Large intestine (tissue), 3 donors: ENCODE data around the gene FBXO42. TPM values are rescaled to one million over a fixed set of nuclear protein-coding genes. Genes with fewer than 3 reads are reported as not detected.

Experiments used
- DNase-seq, 2 donors: peaks; one replicate each; pipeline versions ENCODE4 v3.0.0 to v3.0.0-alpha.2; 2013
- H3K27ac ChIP-seq: one replicate; pipeline ENCODE4 v1.5.1; 2013; ENCODE audit warnings: low read length
- H3K27me3 ChIP-seq: 2 replicates; pipeline ENCODE4 v1.6.1; 2013; ENCODE audit warnings: low read length; ENCODE audit not compliant: control insufficient read depth, insufficient read depth
- H3K36me3 ChIP-seq: 2 replicates; pipeline ENCODE4 v1.6.1; 2013; ENCODE audit warnings: low read length; ENCODE audit not compliant: control insufficient read depth, insufficient read depth
- H3K4me1 ChIP-seq: one replicate; pipeline ENCODE4 v1.6.1; 2013; ENCODE audit warnings: low read length; ENCODE audit not compliant: control insufficient read depth, insufficient read depth
- H3K4me3 ChIP-seq: one replicate; pipeline ENCODE4 v1.5.1; 2013; ENCODE audit warnings: low read length
- H3K9me3 ChIP-seq: one replicate; pipeline ENCODE4 v1.6.1; 2013; ENCODE audit warnings: mild to moderate bottlenecking, low read depth, low read length, moderate library complexity; ENCODE audit not compliant: control insufficient read depth
- WGBS: methylation state at CpG from one replicate; pipeline ENCODE4 v1.1.5; 2013; ENCODE audit warnings: low lambda C conversion rate; ENCODE audit not compliant: insufficient coverage; 5-methylcytosine and 5-hydroxymethylcytosine counted together
- polyA plus RNA-seq: library from polyadenylated mRNA; unstranded; fragments of 120-200 nt; gene quantifications from one replicate; pipeline ENCODE4 v1.2.1, GENCODE V29; 2013

Gene FBXO42
- polyA plus RNA-seq, 1 donor, result 17.0 TPM

DNA sequence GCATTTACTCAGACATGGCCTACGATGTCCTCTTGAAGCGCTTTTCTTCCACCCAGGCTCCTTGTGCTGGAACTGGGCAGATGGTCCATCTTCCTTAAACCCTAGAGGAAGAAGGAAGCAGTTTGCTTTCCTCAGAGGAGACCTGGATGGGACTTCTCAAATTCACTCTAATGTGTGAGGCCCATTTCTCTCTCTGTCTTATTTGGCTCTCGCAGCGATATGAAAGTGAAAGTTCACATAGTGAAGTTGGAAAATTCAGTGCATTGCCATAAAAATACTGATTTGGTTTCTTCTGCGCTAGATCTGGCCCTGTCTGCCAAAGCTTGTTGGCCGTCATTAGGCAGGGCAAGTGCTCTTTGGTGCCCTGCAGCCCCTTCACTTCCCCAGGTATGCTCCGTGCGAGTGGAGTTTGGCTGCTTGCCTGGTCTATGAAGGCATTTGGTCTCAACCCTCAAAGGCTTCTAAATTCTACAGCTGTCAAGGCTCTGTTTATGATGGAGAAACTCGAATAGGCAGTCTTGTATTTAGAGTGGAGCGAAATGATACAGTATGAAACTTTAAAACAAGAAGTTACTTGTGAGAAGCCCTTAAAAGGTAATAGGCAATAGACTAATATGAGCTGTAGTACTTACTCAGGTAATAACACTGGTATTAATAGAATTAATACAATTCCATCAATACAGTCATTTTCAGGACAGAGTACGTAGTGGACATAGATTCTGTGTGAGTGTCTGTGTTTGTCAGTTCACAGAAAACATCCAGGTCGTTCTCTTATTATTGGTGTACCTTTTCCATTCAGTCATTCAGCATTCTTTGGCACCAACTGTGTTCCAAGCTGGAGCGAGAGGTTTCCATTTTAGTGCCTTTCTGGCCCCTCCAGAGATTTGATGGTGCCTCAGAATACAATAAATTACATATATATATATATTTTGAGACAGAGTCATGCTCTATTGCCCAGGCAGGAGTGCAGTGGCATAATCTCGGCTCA is 35.2 kb upstream of the FBXO42 start:
- H3K4me3 ChIP-seq, result no peak overlapping the region
- H3K9me3 ChIP-seq, result no peaks in the 10 kb centered on the region
- peak overlapping the region; percentile 12 for H3K27ac ChIP-seq
- peaks cover 11% of the 10 kb centered on the region for H3K36me3 ChIP-seq
- DNase-seq, result peak; percentile 17 to 19
- H3K4me1 ChIP-seq, result peaks cover 12% of the 10 kb centered on the region
- no peaks in the 10 kb centered on the region for H3K27me3 ChIP-seq
- 89% methylated on average over 8 of the region's 14 CpGs for WGBS

DNA sequence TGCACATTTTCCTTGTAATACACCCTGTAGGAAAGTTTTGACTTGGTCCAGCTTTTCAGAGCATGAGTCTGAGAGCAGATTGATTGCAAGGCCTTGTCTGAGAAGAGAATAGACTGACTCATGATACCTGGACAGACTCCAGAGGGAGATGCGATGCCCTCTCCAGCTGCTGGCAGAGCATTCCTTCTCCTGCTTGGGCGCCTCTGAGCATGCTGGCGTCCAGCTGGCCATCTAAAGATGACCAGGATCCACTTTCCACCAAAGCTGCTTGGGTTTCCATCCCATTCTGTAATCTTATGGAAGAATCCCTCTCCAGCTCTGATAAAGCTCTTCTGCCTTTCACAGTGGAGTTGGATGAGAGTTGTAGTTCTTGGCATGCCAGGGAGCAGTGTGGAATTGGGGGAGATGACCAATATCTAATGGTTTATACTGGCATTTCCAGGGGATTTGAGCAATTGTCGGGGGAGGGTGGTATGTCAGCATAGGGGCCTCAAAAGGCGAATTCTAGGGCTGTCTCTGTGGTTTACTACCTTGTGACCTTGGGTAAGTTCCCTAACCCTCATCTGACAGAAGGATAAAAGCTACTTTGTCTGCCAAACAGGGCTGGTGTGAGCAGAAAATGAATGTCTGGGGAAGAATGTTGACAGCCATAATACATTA is 34.3 kb upstream of the FBXO42 start:
- Histone ChIP-seq H3K27ac (peak overlapping the region; percentile 12), H3K27me3 (no peaks in the 10 kb centered on the region), H3K36me3 (peaks cover 11% of the 10 kb centered on the region), H3K4me3 (no peak overlapping the region), H3K4me1 (peaks cover 12% of the 10 kb centered on the region), H3K9me3 (no peaks in the 10 kb centered on the region)
- no peak for DNase-seq
- no CpG with 5 or more reads among the region's 5 CpGs for WGBS

DNA sequence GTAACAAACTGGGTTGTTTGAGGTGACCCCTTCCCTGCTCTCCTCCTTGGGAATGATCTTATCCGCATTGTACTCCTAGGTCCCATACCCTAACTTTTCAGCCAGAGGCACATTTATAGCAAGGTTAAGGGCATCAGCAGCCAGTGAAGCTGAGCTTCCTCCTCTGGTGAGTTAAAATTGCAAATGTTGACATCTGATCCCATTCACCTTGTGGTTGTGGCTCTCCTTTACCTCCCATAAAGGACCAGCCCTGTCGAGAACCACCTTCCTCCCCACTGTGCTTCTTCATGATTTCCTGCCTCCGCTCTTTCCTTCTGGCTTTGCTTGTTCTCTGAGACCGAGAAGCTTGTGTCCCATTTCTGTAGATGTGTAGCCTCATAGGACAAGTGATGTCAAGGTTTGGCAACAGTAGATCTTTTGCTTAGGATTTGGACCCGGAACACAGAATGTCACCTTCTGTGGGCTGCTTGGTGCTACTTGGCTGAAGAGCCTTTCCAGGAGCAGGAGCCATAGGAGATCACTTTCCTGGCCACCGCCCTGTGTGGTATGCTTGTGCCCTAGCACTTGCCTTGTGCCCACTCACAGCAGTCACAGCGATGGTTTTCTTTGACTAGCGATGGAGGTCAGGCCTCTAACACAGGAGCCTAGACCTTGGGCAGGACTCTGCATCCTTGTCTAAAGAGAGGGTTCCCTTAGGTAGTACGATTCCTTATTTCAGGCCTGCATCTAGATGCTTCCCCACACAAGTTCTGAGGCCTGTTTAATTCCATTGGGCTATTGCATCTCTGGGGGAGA is 33.6 kb upstream of the FBXO42 start:
- H3K9me3 ChIP-seq, result no peaks in the 10 kb centered on the region
- DNase-seq, result no peak
- peaks cover 9% of the 10 kb centered on the region for H3K36me3 ChIP-seq
- WGBS, result no CpG with 5 or more reads among the region's 9 CpGs
- H3K4me3 ChIP-seq, result no peak overlapping the region
- no peaks in the 10 kb centered on the region for H3K27me3 ChIP-seq
- H3K4me1 ChIP-seq, result peaks cover 12% of the 10 kb centered on the region
- no peak overlapping the region for H3K27ac ChIP-seq

DNA sequence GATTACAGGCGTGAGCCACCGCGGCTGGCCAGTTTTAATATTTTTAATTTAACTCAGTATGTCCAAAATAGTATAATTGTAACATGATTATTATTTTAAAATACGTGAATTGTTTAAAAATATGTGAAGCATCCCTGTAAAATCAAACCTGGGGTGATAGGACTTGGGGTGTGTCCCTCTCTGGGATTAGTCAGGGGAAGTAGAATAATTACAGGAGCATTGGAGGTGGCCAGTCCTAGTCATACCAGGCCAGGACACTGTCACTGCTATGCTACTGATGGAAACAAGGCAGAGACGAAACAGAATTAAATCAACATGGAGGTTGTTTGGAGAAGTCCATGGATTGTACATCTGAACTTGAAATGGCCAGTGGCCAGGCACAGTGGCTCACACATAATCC is 31.6 kb upstream of the FBXO42 start:
- WGBS, result 100% methylated on average over 1 of the region's 5 CpGs
- Histone ChIP-seq H3K27ac (no peak overlapping the region), H3K4me1 (peaks cover 12% of the 10 kb centered on the region), H3K36me3 (peaks cover 9% of the 10 kb centered on the region), H3K9me3 (no peaks in the 10 kb centered on the region), H3K27me3 (no peaks in the 10 kb centered on the region), H3K4me3 (no peak overlapping the region)
- no peak for DNase-seq

DNA sequence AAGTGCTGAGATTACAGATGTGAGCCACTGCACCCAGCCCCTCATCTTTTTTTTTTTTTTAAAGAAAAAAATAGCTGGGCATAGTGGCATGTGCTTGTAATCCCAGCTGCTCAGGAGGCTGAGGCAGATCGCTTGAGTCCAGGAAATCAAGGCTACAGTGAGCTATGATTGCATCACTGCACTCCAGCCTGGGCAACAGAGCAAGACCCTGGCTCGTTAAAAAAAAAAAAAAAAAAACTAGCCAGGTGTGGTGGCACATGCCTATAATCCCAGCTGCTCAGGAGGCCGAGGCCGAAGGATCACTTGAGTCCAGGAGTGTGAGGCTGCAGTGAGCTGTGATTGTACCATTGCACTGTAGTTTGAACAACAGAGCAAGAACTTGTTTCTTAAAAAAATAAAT is 28.6 kb upstream of the FBXO42 start:
- WGBS, result no CpG with 5 or more reads among the region's 4 CpGs
- H3K36me3 ChIP-seq, result peaks cover 5% of the 10 kb centered on the region
- no peaks in the 10 kb centered on the region for H3K9me3 ChIP-seq
- H3K4me1 ChIP-seq, result peaks cover under 1% of the 10 kb centered on the region
- no peak for DNase-seq
- H3K4me3 ChIP-seq, result no peak overlapping the region
- H3K27ac ChIP-seq, result no peak overlapping the region
- H3K27me3 ChIP-seq, result no peaks in the 10 kb centered on the region

DNA sequence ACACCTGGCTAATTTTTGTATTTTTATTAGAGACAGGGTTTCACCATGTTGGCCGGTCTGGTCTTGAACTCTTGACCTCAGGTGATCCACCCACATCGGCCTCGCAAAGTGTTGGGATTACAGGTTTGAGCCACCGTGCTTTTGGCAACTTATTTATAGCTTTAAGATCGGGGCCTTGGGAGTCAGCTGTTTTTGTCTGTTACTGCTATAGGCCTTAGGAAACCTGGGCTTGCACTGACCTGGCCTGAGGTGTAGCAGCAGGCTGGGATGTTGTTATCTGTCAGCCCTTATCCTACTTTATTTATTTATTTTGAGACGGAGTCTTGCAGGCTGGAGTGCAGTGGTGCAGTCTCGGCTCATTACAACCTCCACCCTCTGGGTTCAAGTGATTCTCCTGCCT is 26.2 kb upstream of the FBXO42 start:
- DNase-seq, result no peak
- Histone ChIP-seq H3K4me3 (no peak overlapping the region), H3K36me3 (peaks cover 2% of the 10 kb centered on the region), H3K27ac (no peak overlapping the region), H3K9me3 (no peaks in the 10 kb centered on the region), H3K4me1 (peaks cover 6% of the 10 kb centered on the region), H3K27me3 (no peaks in the 10 kb centered on the region)
- WGBS, result no CpG with 5 or more reads among the region's 7 CpGs

DNA sequence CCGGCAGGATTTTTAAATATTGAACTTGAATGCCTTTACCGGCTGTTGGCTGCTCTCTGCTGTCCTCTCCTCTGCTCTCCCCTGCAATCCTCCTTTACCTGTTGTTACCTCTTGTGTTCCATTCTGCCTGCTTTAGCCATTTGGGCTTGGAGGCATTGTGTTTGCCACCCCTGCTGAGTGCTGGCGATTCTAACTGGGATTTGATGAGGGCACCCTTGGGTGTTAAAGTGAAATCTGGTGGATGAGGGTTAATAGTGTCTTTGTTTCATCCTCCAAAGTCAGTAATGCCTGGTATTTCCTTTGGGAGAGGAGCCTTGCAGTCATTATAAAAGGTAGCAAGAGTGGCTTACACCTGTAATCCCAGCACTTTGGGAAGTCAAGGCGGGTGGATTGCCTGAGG is 24.7 kb upstream of the FBXO42 start:
- no peaks in the 10 kb centered on the region for H3K27me3 ChIP-seq
- H3K36me3 ChIP-seq, result peaks cover 2% of the 10 kb centered on the region
- no peak overlapping the region for H3K4me3 ChIP-seq
- no peak for DNase-seq
- no CpG with 5 or more reads among the region's 4 CpGs for WGBS
- no peak overlapping the region for H3K27ac ChIP-seq
- no peaks in the 10 kb centered on the region for H3K9me3 ChIP-seq
- H3K4me1 ChIP-seq, result peaks cover 14% of the 10 kb centered on the region

DNA sequence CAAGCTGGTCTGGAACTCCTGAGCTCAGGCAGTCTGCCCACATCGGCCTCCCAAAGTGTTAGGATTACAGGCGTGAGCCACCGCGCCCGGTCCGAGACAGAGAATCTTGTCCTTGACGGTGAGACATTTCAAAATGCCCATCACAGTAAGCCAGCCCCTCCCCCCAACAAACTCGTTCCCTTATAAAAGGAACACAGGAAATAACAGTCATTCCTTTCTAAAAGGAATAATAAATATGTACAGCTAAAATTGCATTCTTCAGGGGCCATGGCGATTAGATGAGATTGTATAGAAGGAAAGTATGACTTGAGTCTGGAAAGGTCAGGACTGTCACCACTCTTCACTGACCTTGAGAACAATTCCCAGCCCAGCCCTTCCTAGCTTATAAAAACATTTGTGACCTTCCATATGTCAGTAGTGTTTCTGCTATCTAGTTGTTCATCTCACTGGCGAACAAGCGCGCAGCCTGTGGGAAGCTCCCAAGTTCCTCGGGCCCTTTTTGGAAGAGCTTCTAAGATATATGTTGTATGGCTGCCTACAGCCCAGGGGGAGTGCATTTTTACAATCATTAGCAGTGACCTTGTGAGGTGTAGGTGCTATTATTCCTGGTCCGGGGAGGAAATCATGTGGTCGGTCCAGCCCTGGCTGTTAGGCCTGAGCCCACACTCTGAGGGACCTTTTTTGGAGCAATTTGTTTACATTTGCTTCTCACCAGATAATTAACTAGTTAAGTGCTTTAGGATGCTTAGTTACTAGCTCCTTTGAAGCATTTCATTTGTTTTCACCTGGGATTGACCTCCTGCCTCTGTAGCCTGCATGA is 23.5 kb upstream of the FBXO42 start:
- DNase-seq, result no peak
- H3K4me3 ChIP-seq, result no peak overlapping the region
- no peaks in the 10 kb centered on the region for H3K27me3 ChIP-seq
- H3K9me3 ChIP-seq, result no peaks in the 10 kb centered on the region
- H3K4me1 ChIP-seq, result peaks cover 14% of the 10 kb centered on the region
- WGBS, result no CpG with 5 or more reads among the region's 15 CpGs
- H3K36me3 ChIP-seq, result peaks cover 2% of the 10 kb centered on the region
- peak overlapping the region; percentile 11 for H3K27ac ChIP-seq

DNA sequence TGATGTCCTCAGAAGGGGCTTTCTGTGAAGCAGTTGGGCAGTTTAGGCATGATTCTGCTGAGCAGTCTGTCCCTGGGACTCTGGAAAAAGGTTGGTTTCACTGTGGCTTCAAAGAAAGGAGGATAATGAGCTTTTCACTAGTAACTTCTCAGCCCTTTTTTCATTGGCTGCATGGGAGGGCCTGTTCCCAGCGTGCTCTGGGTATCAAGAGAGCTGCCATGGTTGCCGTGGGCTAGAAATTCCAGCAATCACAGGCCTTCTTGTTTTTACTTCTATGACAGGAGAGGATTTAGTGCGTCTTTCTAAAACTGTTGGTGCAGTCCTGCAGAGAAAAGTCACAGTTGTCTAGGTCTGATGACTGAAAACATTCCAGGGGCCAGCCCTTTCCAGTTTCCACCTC is 22.0 kb upstream of the FBXO42 start:
- no CpG with 5 or more reads among the region's 3 CpGs for WGBS
- H3K27ac ChIP-seq, result no peak overlapping the region

More for the DNA sequence above, 22.0 kb upstream of the FBXO42 start:
- Histone ChIP-seq H3K36me3 (peaks cover 2% of the 10 kb centered on the region), H3K9me3 (no peaks in the 10 kb centered on the region), H3K4me1 (peaks cover 14% of the 10 kb centered on the region), H3K4me3 (no peak overlapping the region), H3K27me3 (no peaks in the 10 kb centered on the region)
- DNase-seq, result no peak
